GM15510 (cell line): Measurements from ENCODE around the gene MDFIC.

Experiments used
- POLR2A ChIP-seq: IDR thresholded peaks from 3 replicates; pipeline ENCODE4 v1.6.1; 2011; ENCODE audit warnings: borderline replicate concordance; ENCODE audit not compliant: insufficient read length; ENCODE audit errors: extremely low read depth

Gene MDFIC

DNA sequence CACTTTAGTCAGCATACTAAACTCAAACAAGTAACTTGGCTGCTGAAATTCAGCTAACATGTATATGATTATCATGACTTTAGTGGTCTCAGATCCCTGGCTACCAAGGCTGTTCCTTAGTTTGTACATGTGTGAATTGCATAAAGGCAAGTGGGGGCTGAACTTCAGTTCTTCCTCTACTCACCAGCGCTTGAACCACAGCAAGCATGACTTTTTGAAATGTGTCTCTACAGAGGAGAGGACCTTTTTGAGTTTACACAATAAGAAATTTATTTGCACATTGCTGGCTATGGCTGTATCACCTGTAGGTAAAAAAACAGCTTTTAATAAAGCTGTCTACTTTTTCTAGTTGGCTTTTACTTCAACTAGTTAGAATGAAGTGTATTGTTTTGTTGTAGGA, 48.8 kb downstream of the MDFIC start:
- no peak for TF ChIP-seq POLR2A

DNA sequence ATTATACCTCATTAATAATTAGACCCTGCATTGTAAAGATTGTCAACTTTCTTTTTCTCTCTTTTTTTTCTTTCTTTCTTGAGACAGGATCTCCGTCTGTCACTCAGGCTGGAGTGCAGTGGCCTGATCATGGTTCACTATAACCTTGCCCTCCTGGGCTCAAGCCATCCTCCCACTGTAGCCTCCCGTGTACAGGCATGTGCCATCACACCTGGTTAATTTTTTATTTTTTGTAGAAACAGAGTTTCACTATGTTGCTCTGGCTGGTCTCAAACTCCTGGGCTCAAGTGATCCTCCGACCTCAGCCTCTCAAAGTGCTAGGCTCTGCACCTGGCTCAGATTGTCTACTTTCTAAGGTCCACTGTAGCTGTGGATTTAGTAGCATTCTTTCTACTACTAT, 50.7 kb downstream of the MDFIC start:
- no peak for TF ChIP-seq POLR2A

DNA sequence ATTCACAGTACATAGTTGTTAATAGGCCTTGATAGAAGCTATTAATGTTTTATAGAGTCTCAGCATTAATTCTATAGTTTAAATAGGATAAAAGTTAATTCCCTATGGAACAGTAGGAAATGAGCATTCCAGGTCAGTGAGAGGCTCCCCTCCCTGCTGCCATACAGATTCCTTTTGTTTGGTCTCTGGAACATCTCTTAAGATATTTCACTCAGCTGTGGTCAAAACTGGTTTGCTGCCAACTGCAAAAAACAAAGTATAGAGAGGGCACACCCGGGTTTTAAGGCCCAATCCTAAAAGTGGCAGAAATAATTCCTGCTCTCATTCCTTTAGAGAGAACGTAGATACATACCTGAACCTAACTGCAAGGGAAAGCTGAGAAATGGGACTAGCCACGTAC, 51.3 kb downstream of the MDFIC start:
- TF ChIP-seq POLR2A: no peak

DNA sequence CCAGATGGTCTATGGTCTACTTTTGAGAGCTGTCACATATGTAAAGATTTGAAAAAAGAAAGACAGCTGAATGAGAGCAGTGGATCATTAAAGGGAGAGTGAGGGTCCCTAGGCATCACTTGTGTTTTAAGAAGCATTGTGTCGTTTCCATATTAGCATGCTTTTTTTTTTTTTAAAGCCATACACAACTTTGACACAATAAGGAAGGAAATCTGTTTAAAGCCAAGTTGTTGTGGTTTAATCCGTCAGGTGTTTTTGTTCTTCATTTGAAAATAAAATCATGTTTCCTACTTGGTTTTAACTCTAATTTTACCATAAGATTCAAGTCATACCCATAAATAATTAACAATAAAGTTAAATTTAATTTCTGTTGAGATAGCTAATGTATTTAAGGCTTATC, 53.5 kb downstream of the MDFIC start:
- TF ChIP-seq POLR2A: no peak

DNA sequence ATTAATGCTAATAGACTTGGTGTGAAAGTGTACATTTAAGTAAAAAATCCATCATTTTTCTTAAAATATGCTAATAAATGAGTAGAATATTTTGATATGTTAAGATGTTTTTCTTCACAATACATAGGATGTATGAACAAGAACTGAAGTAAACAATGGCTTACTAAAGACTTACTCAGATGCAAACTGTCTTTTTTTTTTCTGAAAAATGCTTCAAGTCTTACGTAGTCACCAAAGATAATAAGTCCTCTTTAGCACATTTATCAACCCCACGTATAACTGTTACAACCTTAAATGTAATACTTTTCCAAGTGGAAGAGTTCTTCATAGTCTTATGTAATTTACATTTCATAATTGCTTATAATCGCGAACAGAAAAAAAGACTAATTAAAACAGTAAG, 54.8 kb downstream of the MDFIC start:
- TF ChIP-seq POLR2A: no peak

DNA sequence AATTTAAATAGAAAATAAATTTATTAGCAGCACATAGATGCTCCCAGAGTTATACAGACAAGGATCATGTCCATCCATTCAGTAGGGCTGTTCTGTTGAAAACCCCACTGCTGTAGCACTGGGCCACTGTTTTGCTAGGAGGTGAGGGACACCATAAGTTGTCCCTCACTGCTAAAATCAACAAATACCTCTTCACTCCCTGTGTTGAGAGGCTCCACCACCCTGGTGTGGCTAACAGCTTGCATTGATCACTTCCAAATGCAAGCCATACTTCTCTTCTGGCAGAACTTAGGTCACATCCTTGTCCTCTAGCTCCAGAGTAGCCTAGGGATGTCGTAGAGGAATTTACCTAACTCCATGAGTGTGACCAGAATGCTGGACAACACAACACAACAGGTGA, 55.4 kb downstream of the MDFIC start:
- no peak for TF ChIP-seq POLR2A

DNA sequence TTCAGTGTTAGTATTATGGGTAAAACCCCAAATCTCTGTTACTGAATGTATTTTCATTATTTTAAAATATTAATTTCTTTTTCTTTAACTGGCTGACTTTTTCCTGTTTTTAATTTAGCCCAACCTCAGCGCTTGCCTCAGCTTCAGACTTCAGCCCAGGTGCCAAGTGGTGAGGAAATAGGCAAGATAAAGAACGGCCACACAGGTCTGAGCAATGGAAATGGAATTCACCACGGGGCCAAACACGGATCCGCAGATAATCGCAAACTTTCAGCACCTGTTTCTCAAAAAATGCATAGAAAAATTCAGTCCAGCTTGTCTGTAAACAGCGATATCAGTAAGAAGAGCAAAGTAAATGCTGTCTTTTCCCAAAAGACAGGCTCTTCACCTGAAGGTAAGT, 57.5 kb downstream of the MDFIC start:
- no peak for TF ChIP-seq POLR2A

DNA sequence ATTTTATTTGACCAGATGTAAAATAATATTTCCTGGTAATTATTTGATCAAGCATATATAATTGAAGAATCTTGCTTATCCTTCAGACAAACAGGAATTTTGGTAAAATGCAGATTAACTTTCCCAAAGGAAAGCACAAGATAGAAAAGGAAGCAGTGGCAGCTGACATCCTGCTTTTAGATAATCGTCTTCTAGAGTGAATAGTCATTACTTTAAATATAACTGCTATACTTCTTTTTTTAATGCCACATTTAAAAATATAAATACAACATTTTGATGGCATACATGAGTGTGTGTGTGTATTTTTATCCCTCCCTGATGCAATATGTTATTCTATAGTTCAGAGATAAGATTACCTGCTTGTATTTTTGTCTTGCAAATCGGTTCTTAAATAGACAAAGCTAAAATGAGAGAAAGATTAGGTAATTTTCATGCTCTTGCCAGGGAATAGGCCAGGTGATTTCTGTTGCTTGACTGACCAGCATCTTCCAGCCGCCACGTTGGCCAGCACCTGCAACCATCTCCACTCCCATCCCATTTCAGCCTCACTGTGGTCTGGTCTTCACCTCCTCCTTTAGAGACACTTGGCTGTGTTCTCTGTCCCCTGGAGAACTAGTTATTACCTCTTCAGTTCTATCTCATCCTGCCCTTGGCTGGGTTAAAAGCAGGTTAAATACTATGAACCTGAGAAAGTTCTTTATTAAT, 58.1 kb downstream of the MDFIC start:
- TF ChIP-seq POLR2A: no peak

DNA sequence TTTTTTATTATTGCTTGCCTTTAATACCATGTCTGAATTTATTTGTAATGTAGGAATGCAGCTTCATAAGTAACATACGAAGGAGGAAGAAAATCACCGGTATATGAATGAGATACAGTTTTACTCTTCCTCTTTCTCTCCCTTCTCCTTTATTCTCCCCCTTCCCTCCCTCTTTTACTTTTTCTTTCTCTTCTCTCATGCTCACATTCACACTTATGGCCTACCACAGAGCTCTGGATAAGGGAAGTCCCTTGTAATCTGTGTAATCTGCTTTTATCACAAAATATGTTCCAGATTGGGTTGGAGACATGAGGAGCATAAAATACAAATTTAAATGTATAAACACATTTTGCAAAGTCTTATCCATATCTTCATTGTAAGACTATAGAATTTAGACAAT, 59.4 kb downstream of the MDFIC start:
- no peak for TF ChIP-seq POLR2A

DNA sequence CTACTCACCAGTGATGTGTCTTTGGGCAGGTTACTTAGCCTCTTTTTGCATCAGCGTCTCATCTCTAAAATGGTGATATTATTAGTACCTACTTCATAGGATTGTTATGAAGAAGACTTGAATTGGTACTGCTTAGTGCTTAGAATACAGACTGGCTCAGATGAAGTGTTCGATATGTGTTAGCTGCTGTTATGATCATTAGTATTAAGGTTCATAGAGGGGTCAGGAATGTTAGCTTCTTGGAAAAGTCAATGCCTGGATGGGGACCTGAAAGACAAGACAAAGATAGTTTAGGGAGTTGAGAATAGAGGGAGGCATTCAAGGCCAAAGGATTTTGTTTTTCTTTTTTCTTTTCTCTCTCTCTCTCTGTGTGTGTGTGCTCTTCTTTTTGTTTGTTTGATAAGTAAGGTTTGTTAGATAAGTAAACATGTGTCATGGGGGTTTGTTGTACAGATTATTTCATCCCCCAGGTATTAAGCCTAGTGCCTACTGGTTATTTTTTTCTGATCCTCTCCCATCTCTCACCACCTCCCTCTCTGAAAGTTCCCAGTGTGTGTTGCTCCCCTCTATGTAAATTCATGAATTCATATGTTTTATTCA, 63.3 kb downstream of the MDFIC start:
- no peak for TF ChIP-seq POLR2A

DNA sequence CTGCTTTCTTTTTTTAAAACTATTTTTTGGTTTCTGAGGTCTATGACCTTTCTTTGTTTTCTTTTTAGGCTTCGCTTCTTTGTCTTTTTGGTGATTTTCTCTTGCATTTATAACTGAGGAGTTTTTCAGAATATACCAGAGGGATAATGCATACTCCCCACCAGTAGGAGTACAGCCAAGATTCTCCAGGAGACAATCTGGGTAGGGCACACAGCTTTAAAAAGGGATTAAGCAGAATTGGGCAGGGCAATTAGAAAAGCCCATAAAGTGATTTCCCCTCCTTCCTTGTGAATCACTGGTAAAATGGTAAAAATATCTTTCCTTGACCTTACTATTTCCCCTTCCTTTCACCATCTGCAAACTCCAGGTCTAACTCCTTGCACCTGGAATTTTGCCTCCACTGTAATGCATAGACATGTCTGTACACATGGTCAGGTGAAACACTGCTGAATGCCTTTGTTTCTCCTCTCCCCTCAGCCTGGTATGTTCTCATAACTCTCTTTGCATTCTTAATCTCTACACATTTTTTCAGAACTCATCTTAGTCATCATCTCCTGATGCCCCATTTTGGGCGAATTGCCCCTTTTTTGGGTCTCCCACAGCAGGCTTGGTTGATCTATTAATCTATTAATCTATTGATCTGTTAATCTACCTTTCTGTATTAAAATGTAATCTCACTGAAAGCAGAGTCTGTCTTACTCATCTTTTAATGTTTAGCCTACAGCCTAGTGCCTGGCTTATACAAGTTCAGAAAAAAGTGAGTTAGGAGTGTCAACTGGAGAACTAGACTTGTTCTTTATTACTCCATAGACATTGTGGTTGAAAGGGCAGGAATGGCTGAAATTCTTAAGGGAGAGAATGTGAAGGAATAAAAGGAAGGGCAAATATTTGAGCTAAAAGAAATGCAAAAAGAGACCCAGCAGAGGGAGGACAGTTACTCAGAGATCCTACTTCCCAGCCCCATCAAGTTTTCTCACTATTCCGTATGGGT, 64.6 kb downstream of the MDFIC start:
- no peak for TF ChIP-seq POLR2A

DNA sequence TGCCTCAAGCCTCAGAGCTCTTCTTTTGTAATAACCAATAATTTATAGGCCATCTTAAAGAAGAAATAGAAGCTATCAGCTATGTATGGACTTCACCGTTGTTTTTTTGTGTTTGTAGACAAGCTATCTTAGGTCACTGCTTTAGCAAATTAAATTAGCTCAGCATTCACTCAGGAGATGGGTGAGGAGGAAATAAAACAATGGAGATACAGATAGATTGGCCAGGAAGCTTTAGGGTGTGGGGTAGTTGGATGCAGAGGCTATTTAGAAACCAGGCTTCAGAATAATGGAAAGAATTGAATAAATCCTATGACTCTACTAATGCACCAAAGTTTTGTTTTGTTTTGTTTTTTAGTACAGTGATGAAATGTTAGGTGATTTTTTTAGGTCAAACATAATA, 66.1 kb downstream of the MDFIC start:
- no peak for TF ChIP-seq POLR2A

DNA sequence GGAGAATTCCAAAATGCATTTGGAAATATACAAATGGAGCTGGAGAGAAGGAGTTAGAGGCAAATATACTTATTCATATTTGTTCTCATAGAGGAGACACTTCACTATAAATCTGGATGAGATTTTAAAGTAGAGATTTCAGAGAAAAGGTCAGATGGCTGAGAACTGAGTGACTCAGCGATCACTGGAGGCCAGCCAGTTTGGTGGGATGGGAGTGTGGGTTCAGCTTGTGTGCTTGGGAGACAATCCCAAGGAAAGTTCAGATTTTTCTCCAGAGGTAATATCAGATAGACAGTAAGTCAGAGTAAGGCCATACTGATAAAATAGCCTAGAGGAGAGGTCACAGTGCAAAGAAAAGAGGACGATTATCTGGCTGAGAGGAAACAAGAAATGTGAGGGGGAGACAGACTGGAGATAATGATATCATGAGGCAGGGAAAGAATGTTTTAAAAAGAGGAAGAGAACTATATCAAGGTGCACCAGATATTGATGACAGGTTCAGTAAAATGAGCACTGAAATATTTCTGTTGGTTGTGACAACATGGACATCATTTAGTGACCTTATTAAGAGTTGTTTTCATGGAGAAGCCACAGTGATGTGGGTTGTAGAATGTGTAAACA, 67.0 kb downstream of the MDFIC start:
- no peak for TF ChIP-seq POLR2A

DNA sequence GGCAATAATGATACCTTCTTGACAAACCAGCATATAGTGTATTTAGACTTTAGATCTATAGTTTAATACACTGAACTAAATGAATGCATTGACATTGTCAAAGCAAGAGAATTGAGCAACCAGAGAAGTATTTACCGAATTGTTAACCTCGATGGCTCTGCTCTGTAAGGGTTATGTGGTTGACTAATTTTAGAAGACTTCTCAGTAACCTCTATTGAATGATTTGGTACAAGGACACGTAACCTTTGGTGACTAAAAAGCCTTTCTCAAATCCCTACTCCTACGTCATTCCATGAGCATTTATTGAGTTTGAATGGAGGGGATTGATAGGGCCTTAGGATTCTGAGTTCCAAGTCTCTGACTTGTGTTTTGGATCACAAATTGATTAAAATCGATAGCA, 67.6 kb downstream of the MDFIC start:
- TF ChIP-seq POLR2A: no peak
